AG09309 (cell line): ENCODE data around the gene KIF5C.
A peak's percentile ranks its signal among the peaks of the same experiment; 100 is the strongest.

Experiments
- DNase-seq: peaks from one replicate; pipeline ENCODE4 v3.0.0-alpha.2; 2010; ENCODE audit warnings: low read depth
- H3K4me3 ChIP-seq: 2 replicates; pipeline ENCODE4 v1.5.1; 2011; ENCODE audit warnings: mild to moderate bottlenecking, low read depth, low read length, moderate library complexity; ENCODE audit not compliant: control insufficient read depth
- CTCF ChIP-seq: IDR thresholded peaks from 2 replicates; pipeline ENCODE4 v1.5.1; 2011; ENCODE audit warnings: mild to moderate bottlenecking, low read depth, low read length, inconsistent platforms; ENCODE audit not compliant: insufficient read depth, control insufficient read depth; ENCODE audit errors: missing control alignments

Gene KIF5C

GRCh38 chr2:149061133-149061745 lies 186.2 kb downstream of the KIF5C start:
- no peak for DNase-seq
- no peak for TF ChIP-seq CTCF
- H3K4me3 ChIP-seq = no peak overlapping the region

GRCh38 chr2:149062531-149062930 lies 187.5 kb downstream of the KIF5C start:
- no peak overlapping the region for H3K4me3 ChIP-seq
- no peak for DNase-seq
- TF ChIP-seq CTCF = no peak

GRCh38 chr2:149063177-149063576 lies 188.2 kb downstream of the KIF5C start:
- no peak for DNase-seq
- no peak overlapping the region for H3K4me3 ChIP-seq
- TF ChIP-seq CTCF = no peak

GRCh38 chr2:149064365-149064841 lies 189.4 kb downstream of the KIF5C start:
- DNase-seq = no peak
- H3K4me3 ChIP-seq = no peak overlapping the region
- TF ChIP-seq CTCF = no peak

- TF ChIP-seq CTCF = no peak
- peak; percentile 51 for DNase-seq
- no peak overlapping the region for H3K4me3 ChIP-seq
These were observed 190.0 kb downstream of the KIF5C start for GRCh38 chr2:149064856-149065630.

- no peak for DNase-seq
- no peak overlapping the region for H3K4me3 ChIP-seq
These were observed 193.4 kb downstream of the KIF5C start for GRCh38 chr2:149068225-149068995.

More at GRCh38 chr2:149068225-149068995, 193.4 kb downstream of the KIF5C start:
- TF ChIP-seq CTCF = no peak
